HG02884 (cell line): ENCODE results near the gene F7.
"Not testable (repeated sequence)": the region's sequence is repeated elsewhere in the genome, so short reads cannot be mapped to it uniquely, and the experiment has no call there.

ENCODE experiments used
- ATAC-seq: cut with Tn5 transposase; IDR thresholded peaks from one replicate; pipeline ENCODE4 v1.9.1; 2021; ENCODE audit warnings: mild to moderate bottlenecking, moderate library complexity; ENCODE audit not compliant: unreplicated experiment

The F7 gene

GRCh38 chr13:113150550-113151365, 45.2 kb downstream of the F7 start:
- ATAC-seq: no peak

DNA sequence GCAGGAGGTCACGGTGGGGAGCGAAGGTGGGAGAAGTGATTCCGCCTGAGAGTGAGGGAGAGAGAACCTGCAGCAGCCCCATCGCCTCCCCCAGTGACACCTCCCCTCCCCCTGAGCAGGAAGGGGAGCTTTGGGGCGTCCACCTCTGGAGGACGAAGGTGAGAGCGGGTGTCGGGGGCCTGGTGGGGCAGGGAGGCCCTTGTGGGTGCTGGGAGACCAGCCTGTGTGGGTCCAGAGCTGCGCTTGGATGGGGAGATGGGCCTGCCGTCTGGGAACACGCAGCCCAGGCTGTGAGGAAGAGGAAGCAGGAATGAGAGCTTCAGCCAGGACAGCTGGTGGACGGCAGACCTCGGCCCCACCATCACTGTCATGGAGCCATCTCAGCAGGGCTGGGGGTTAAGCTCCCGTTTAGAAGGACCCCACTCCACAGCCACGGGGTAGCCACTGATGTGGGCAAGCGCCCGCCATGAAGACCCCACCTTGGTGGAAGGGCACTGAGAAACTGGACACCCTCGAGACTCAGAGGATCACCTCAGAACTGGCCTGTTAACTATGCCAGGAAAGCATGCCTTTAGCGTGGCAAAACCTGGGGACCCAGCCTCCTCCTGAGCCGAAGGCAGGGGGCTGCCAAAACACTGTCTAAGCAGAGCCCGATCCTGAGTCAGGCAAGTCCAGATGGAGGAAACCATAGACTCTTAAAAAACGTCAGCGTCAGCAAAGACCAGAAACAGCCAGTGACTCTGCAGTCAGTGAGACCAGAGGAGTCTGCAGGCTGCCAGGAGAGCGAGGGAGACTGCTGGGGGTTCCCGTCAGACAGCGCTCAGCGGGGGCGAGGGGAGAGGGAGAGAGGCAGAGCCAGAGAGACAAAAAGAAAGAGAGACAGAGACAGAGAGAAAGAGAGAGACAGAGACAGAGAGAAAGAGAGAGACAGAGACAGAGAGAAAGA, 46.4 kb downstream of the F7 start:
- ATAC-seq: no peak

- ATAC-seq: no peak
Measured at GRCh38 chr13:113152691-113152983, 47.0 kb downstream of the F7 start.

- ATAC-seq: peak; percentile 24
Measured at GRCh38 chr13:113152984-113153809, 47.6 kb downstream of the F7 start.

GRCh38 chr13:113153810-113154748, 48.5 kb downstream of the F7 start:
- ATAC-seq: peak; percentile 49

DNA sequence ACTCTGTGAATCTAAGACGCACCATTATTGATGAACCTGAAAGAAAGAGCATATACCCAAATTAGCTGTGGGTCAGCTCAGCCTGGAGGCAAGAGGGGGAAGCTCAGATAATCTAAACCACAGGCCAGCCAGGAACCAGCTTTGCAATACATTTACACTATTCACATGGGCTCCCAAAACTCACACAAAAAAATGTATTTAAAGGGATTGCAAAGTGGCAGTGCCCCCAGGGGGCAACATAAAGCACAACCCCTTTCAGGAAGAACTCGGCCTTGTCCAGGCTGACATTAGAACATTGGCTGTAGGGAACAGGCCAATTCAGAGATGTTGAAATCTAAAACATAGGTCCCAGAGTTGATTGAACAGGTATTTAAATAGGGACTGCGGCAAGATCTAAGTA, 49.6 kb downstream of the F7 start:
- no peak for ATAC-seq

DNA sequence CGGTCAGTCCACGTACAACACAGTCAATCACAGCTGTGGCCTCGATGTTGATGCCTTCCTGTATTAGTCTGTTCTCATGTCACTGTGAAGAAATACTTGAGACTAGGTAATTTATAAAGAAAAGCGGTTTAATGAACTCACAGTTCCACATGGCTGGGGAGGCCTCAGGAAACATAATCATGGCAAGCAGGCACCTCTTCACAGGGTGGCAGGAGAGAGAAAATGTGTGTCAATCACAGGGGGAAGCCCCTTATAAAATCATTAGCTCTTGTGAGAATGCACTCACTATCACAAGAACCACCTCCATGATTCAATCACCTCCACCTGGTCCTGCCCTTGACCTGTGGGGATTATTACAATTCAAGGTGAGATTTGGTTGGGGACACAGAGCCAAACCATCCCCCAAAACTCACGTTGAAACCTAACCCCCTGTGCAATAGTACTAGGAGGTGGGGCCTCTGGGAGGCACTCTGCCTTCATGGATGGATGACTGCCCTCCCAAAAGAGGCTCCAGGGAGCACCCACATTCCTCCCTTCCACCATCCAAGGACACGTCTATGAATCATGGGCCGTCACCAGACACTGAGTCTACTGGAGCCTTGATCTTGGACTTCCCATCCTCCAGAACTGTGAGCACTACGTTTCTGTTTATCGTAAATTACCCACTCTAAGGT, 50.5 kb downstream of the F7 start:
- ATAC-seq: no peak

- no peak for ATAC-seq
Measured at GRCh38 chr13:113157206-113157928, 51.8 kb downstream of the F7 start.

DNA sequence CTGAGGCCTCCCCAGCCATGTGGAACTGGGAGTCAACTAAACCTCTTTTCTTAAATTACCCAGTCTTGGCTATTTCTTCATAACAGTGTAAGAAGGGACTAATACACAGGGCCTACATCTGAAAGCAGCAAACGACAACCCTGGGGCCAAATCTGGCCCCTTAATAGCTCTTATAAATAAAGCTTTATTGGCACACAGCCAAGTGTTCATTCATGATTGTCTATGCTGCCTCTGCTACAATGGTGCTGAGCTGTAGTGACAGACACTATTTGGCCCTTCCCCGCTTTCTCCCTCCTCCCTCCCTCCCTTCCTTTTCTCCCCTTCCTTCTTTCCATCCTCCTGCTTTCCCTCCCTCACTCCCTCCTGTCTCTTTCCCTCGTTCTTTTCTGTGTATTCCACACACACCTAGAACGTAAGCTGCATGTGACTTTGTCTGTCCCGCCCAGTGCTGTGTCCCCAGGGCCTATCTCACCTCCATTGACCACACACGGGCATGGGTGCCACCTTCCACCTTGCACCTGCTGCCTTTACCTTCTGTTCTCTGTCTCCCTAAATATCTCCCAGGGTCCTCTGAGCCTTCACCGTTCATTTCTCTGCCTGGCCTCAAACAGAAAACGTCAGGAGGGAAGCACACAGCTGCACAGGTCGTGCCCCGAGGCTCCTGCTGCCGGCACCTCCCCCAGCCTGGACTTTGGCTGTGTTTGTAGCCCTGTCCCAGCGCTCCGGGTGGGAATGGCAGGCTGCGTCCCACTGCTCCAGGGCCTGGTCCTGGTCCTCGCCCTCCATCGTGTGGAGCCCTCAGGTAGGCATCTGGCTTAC, 52.5 kb downstream of the F7 start, which contains the start of gene PROZ:
Gene PROZ, plus strand, starts transcription at position 720 of the 819 bp plus-strand sequence. Its CDS starts 13 bp downstream, at position 733.
- no peak for ATAC-seq

DNA sequence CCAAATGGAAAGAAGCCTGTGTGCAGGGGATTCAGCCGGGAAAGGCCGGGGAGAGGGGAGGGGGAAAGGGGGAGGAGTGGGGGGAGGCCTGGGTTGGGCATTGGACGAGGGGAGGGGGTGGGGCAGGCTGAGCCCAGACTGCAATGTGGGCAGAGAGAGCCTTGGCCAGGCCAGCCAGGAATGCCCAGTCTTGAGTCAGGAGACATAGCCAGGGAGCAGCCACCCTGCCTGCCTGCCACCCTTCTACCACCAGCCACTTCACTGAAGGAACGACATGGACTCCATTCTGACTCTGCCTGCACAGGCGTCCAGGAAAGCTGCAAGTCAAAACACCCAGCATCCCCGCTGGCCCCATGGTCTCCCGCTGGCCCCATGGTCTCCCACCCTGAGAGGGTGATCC, 53.4 kb downstream of the F7 start:
- no peak for ATAC-seq

GRCh38 chr13:113159701-113160100, 54.1 kb downstream of the F7 start:
- no peak for ATAC-seq

- no peak for ATAC-seq
Measured at GRCh38 chr13:113160983-113161382, 55.4 kb downstream of the F7 start.

GRCh38 chr13:113161433-113161832, 55.8 kb downstream of the F7 start:
- no peak for ATAC-seq

GRCh38 chr13:113161975-113162374, 56.4 kb downstream of the F7 start:
- ATAC-seq: not testable (repeated sequence)

DNA sequence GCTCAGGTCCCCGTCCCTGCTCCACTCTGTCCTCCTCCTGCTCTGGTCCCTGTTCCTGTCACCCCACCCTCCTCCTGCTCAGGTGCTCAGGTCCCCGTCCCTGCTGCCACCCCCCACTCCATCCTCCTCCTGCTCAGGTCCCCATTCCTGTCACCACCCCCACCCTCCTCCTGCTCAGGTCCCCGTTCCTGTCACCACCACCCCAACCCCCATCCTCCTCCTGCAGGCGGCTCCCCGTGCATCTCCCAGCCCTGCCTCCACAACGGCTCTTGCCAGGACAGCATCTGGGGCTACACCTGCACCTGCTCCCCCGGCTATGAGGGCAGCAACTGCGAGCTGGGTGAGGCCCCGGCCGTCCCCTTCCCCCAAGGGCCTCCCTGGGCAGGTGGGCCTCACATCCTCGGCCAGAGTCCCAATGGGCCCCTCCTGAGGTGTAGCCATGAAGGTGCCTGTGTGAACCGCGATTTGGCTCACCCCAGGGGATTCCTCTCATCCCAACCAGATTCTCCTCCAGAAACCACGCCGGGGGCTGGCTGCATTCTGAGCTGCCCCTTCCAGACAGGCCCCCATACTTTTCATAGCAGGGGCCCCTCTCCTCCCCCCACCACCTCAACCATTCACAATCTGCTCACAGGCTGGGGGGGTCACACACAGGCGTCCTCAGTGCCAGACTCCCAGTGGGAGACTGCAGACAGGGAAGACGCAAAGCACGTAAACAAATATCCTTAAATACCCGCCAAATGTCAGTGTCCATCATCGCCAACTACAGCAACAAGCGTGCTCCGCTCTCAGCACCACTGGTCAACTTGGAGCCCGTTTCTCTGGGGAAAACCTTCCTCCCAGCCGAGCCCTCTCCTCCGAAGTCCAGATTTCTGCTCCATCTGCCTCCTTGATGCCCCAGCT, 57.4 kb downstream of the F7 start:
- no peak for ATAC-seq

DNA sequence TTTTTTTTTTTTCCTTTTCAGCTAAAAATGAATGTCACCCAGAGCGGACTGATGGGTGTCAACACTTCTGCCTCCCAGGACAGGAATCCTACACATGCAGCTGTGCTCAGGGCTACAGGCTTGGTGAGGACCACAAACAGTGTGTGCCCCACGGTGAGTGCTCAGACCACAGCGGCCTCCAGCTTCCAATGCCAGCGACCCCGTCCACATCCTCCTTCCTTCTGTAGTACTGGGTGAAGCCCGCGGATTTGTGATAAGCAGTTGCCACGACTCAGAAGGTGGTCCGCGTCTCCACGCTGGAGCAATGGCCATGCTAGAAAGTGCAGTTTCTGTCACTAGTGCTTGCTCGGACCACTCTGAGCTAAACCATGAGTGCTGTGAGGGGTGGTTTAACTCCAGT, 58.9 kb downstream of the F7 start:
- no peak for ATAC-seq

GRCh38 chr13:113166266-113166665, 60.7 kb downstream of the F7 start:
- no peak for ATAC-seq
